Activated CD4-positive, alpha-beta memory T cell treated with anti-CD3 and anti-CD28 coated beads, Interleukin-2, amount 10 ng/mL, durations not matched to agents 7 days and 5 days (primary cell): Measurements from ENCODE around the gene VPS11. TPM values are rescaled to one million over a fixed set of nuclear protein-coding genes. Genes with fewer than 3 reads are reported as not detected.
"Not testable (repeated sequence)": the region's sequence is repeated elsewhere in the genome, so short reads cannot be mapped to it uniquely, and the experiment has no call there.

Experiments
- CTCF ChIA-PET: fragments of 350-600 bp; sonication (Branson Sonifier 250); formaldehyde crosslinking; loops from one replicate; lab custom pipeline; 2021; ENCODE audit warnings: antibody characterized with exemption, inconsistent platforms; lab: Charles Lee
- POLR2A ChIA-PET: fragments of 350-600 bp; sonication (Branson Sonifier 250); formaldehyde crosslinking; loops from one replicate; lab custom pipeline; 2021; ENCODE audit warnings: antibody characterized with exemption; lab: Charles Lee
- DNase-seq: peaks from one replicate; pipeline ENCODE4 v3.0.0-alpha.2; 2020
- H3K27ac Mint-ChIP-seq: one replicate; pipeline ENCODE4 v1.8.0; 2021; ENCODE audit warnings: mild to moderate bottlenecking, mixed read lengths
- H3K27me3 Mint-ChIP-seq: one replicate; pipeline ENCODE4 v1.8.0; 2021; ENCODE audit warnings: mixed read lengths
- H3K36me3 Mint-ChIP-seq: one replicate; pipeline ENCODE4 v1.8.0; 2021; ENCODE audit warnings: low read depth, mixed read lengths
- H3K4me1 Mint-ChIP-seq: one replicate; pipeline ENCODE4 v1.8.0; 2021; ENCODE audit warnings: mixed read lengths
- H3K4me3 Mint-ChIP-seq: one replicate; pipeline ENCODE4 v1.8.0; 2021; ENCODE audit warnings: mild to moderate bottlenecking, mixed read lengths
- H3K9me3 Mint-ChIP-seq: one replicate; pipeline ENCODE4 v1.8.0; 2021; ENCODE audit warnings: mixed read lengths
- total RNA-seq, 2 experiments: library from RNA; stranded (reverse); gene quantifications; one replicate each; pipeline ENCODE4 v1.2.3, GENCODE V29; 2021

Gene VPS11
- total RNA-seq, 2 experiments from 2014 or later, result 30.6 to 36.1 TPM

- POLR2A ChIA-PET, result interaction anchor here (0.6 to 9.7 kb wide), 43 partner anchors 9 to 1108 kb away, joined by 3 to 219 read pairs (median 4); partner anchors contain the start of genes C2CD2L, CBL, CENATAC and DDX6
- peak; percentile 100 for DNase-seq
- Mint-ChIP-seq H3K36me3 (peaks cover 80% of the 10 kb centered on the region), H3K4me3 (peak overlapping the region; percentile 93), H3K27me3 (no peaks in the 10 kb centered on the region), H3K9me3 (no peaks in the 10 kb centered on the region), H3K4me1 (peaks cover 70% of the 10 kb centered on the region), H3K27ac (peak overlapping the region; percentile 86)
- CTCF ChIA-PET, result interaction anchor here (0.6 to 2.4 kb wide), 11 partner anchors 10 to 101 kb away, joined by 3 to 20 read pairs (median 3); partner anchors contain the start of genes C2CD2L, HMBS and VPS11
Measured at GRCh38 chr11:119095066-119095880, 27.7 kb downstream of the VPS11 start.

GRCh38 chr11:119099711-119100110, 32.1 kb downstream of the VPS11 start:
- ChIA-PET CTCF (interaction anchor here (0.7 to 2.1 kb wide), 5 partner anchors 9 to 239 kb away, joined by 3 to 12 read pairs (median 6); partner anchors contain the start of genes HMBS and VPS11), POLR2A (interaction anchor here (1.0 to 9.7 kb wide), 4 partner anchors 10 to 32 kb away, joined by 3 to 219 read pairs (median 9); partner anchors contain the start of genes C2CD2L, HMBS and VPS11)
- peak overlapping the region; percentile 92 for H3K4me3 Mint-ChIP-seq
- peak overlapping the region; percentile 17 for H3K27ac Mint-ChIP-seq
- DNase-seq, result no peak
- H3K4me1 Mint-ChIP-seq, result peaks cover 55% of the 10 kb centered on the region
- H3K36me3 Mint-ChIP-seq, result peaks cover 50% of the 10 kb centered on the region
- no peaks in the 10 kb centered on the region for H3K9me3 Mint-ChIP-seq
- no peaks in the 10 kb centered on the region for H3K27me3 Mint-ChIP-seq

GRCh38 chr11:119100246-119100970, 32.8 kb downstream of the VPS11 start:
- Mint-ChIP-seq H3K27ac (peak overlapping the region; percentile 99), H3K36me3 (peaks cover 43% of the 10 kb centered on the region), H3K9me3 (no peaks in the 10 kb centered on the region), H3K4me3 (peak overlapping the region; percentile 92), H3K4me1 (peaks cover 58% of the 10 kb centered on the region), H3K27me3 (no peaks in the 10 kb centered on the region)
- no peak for DNase-seq
- ChIA-PET CTCF (interaction anchor here (0.7 to 2.1 kb wide), 4 partner anchors 9 to 44 kb away, joined by 3 to 12 read pairs (median 6); partner anchors contain the start of genes HMBS and VPS11), POLR2A (interaction anchor here (1.7 to 9.7 kb wide), 3 partner anchors 9 to 32 kb away, joined by 8 to 219 read pairs (median 10); partner anchors contain the start of genes C2CD2L and VPS11)

- DNase-seq, result no peak
- CTCF ChIA-PET, result interaction anchor here (1.0 to 2.2 kb wide), 9 partner anchors 9 to 223 kb away, joined by 3 to 15 read pairs (median 5); partner anchors contain the start of genes HMBS and VPS11
- peak overlapping the region; percentile 92 for H3K4me3 Mint-ChIP-seq
- no peaks in the 10 kb centered on the region for H3K9me3 Mint-ChIP-seq
- H3K4me1 Mint-ChIP-seq, result peaks cover 56% of the 10 kb centered on the region
- H3K27ac Mint-ChIP-seq, result peak overlapping the region; percentile 99
- POLR2A ChIA-PET, result interaction anchor here (0.7 to 2.7 kb wide), 17 partner anchors 8 to 310 kb away, joined by 3 to 43 read pairs (median 8); partner anchors contain the start of genes ABCG4, CBL, DDX6 and HINFP
- no peaks in the 10 kb centered on the region for H3K27me3 Mint-ChIP-seq
- peaks cover 39% of the 10 kb centered on the region for H3K36me3 Mint-ChIP-seq
Measured at GRCh38 chr11:119100994-119101758, 33.6 kb downstream of the VPS11 start.

- POLR2A ChIA-PET, result interaction anchor here (0.7 to 2.7 kb wide), 21 partner anchors 9 to 311 kb away, joined by 3 to 43 read pairs (median 6); partner anchors contain the start of genes ABCG4, CBL, CENATAC and DDX6
- H3K27ac Mint-ChIP-seq, result peak within 1 kb of the TSS; percentile 99
- CTCF ChIA-PET, result interaction anchor here (1.0 to 2.2 kb wide), 15 partner anchors 10 to 222 kb away, joined by 3 to 15 read pairs (median 4); partner anchors contain the start of genes CBL, HINFP, HMBS and NLRX1
- no peaks in the 10 kb centered on the region for H3K27me3 Mint-ChIP-seq
- no peaks in the 10 kb centered on the region for H3K9me3 Mint-ChIP-seq
- H3K36me3 Mint-ChIP-seq, result peaks cover 32% of the 10 kb centered on the region
- peaks cover 56% of the 10 kb centered on the region for H3K4me1 Mint-ChIP-seq
- peak; percentile 89 for DNase-seq
- H3K4me3 Mint-ChIP-seq, result peak within 1 kb of the TSS; percentile 92
Measured at GRCh38 chr11:119101759-119102423, 34.3 kb downstream of the VPS11 start, which contains the start of gene DPAGT1. TSS of gene DPAGT1 (minus strand) at chr11:119101853. CDS start at chr11:119101655, 198 bp downstream.

- not testable (repeated sequence) for H3K27me3 Mint-ChIP-seq, DNase-seq, H3K9me3 Mint-ChIP-seq
- H3K4me1 Mint-ChIP-seq, result peaks cover 51% of the 10 kb centered on the region
- ChIA-PET CTCF (interaction anchor here (1.3 to 2.2 kb wide), 3 partner anchors 15 to 93 kb away, joined by 5 to 6 read pairs (median 6); partner anchors contain the start of gene TRAPPC4), POLR2A (interaction anchor here (0.9 to 2.7 kb wide), 14 partner anchors 10 to 227 kb away, joined by 3 to 43 read pairs (median 10); partner anchors contain the start of genes ABCG4, CENATAC, HINFP and HMBS)
- H3K36me3 Mint-ChIP-seq, result peaks cover 21% of the 10 kb centered on the region
- peak overlapping the region; percentile 92 for H3K4me3 Mint-ChIP-seq
- H3K27ac Mint-ChIP-seq, result peak overlapping the region; percentile 99
Measured at GRCh38 chr11:119103161-119103664, 35.6 kb downstream of the VPS11 start.

- H3K4me3 Mint-ChIP-seq, result peak overlapping the region; percentile 31
- peaks cover 21% of the 10 kb centered on the region for H3K36me3 Mint-ChIP-seq
- H3K27me3 Mint-ChIP-seq, result no peaks in the 10 kb centered on the region
- CTCF ChIA-PET, result interaction anchor here (2.2 kb wide), 1 partner anchor 93 kb away, joined by 6 read pairs; no protein-coding TSS in a partner anchor
- POLR2A ChIA-PET, result interaction anchor here (1.1 to 2.7 kb wide), 4 partner anchors 8 to 22 kb away, joined by 4 to 22 read pairs (median 4); no protein-coding TSS in a partner anchor
- DNase-seq, result no peak
- peak overlapping the region; percentile 34 for H3K27ac Mint-ChIP-seq
- no peaks in the 10 kb centered on the region for H3K9me3 Mint-ChIP-seq
- H3K4me1 Mint-ChIP-seq, result peaks cover 51% of the 10 kb centered on the region
Measured at GRCh38 chr11:119103793-119104192, 36.2 kb downstream of the VPS11 start.

- Mint-ChIP-seq H3K4me3 (peak within 1 kb of the TSS; percentile 88), H3K36me3 (peaks cover 28% of the 10 kb centered on the region), H3K4me1 (peaks cover 55% of the 10 kb centered on the region), H3K27ac (peak within 1 kb of the TSS; percentile 78), H3K9me3 (no peaks in the 10 kb centered on the region), H3K27me3 (no peaks in the 10 kb centered on the region)
- POLR2A ChIA-PET, result interaction anchor here (0.6 to 8.1 kb wide), 21 partner anchors 9 to 316 kb away, joined by 3 to 219 read pairs (median 6); partner anchors contain the start of genes ABCG4, CBL, CENATAC and DDX6
- DNase-seq, result peak; percentile 94
- CTCF ChIA-PET, result interaction anchor here (0.5 to 2.3 kb wide), 14 partner anchors 9 to 215 kb away, joined by 3 to 12 read pairs (median 4); partner anchors contain the start of genes HINFP, NLRX1 and VPS11
Measured at GRCh38 chr11:119106564-119107537, 39.2 kb downstream of the VPS11 start, which contains the start of gene C2CD2L. TSS of gene C2CD2L (plus strand) at chr11:119107344. CDS start at chr11:119107742, 398 bp downstream.

GRCh38 chr11:119107538-119108145, 40.0 kb downstream of the VPS11 start:
- ChIA-PET CTCF (interaction anchor here (0.6 to 2.3 kb wide), 9 partner anchors 11 to 214 kb away, joined by 3 to 11 read pairs (median 5); partner anchors contain the start of genes HINFP, NLRX1 and VPS11), POLR2A (interaction anchor here (0.5 to 8.1 kb wide), 17 partner anchors 8 to 227 kb away, joined by 3 to 219 read pairs (median 10); partner anchors contain the start of genes ABCG4, CBL, CENATAC and HINFP)
- H3K27ac Mint-ChIP-seq, result peak overlapping the region; percentile 77
- H3K36me3 Mint-ChIP-seq, result peaks cover 32% of the 10 kb centered on the region
- no peak for DNase-seq
- H3K4me1 Mint-ChIP-seq, result peaks cover 52% of the 10 kb centered on the region
- H3K4me3 Mint-ChIP-seq, result peak overlapping the region; percentile 88
- no peaks in the 10 kb centered on the region for H3K9me3 Mint-ChIP-seq
- no peaks in the 10 kb centered on the region for H3K27me3 Mint-ChIP-seq
